Stimulated activated CD8-positive, alpha-beta memory T cell treated with anti-CD3 and anti-CD28 coated beads, Interleukin-15, amount 100 ng/mL, for 1 hour (primary cell): ENCODE data around the gene BDH1.

Source experiments
- DNase-seq: peaks from one replicate; pipeline ENCODE4 v3.0.0-alpha.2; 2020; ENCODE audit warnings: low read depth

Gene BDH1

GRCh38 chr3:197504641-197505121, 51.1 kb downstream of the BDH1 start:
- no peak for DNase-seq

- no peak for DNase-seq
Observed at GRCh38 chr3:197504229-197504628, 51.5 kb downstream of the BDH1 start.

- no peak for DNase-seq
Observed at GRCh38 chr3:197503652-197504051, 52.1 kb downstream of the BDH1 start.

- DNase-seq = no peak
Observed at GRCh38 chr3:197501879-197502620, 53.7 kb downstream of the BDH1 start.

GRCh38 chr3:197501496-197501878, 54.3 kb downstream of the BDH1 start:
- no peak for DNase-seq

- DNase-seq = no peak
Observed at GRCh38 chr3:197500812-197501211, 55.0 kb downstream of the BDH1 start.

GRCh38 chr3:197499427-197499826, 56.3 kb downstream of the BDH1 start:
- no peak for DNase-seq

- no peak for DNase-seq
Observed at GRCh38 chr3:197498499-197499241, 57.1 kb downstream of the BDH1 start.

- DNase-seq = no peak
Observed at GRCh38 chr3:197496746-197497125, 59.0 kb downstream of the BDH1 start.

- no peak for DNase-seq
Observed at GRCh38 chr3:197495999-197496745, 59.6 kb downstream of the BDH1 start.

GRCh38 chr3:197495499-197495898, 60.3 kb downstream of the BDH1 start:
- no peak for DNase-seq

GRCh38 chr3:197495059-197495455, 60.7 kb downstream of the BDH1 start:
- DNase-seq = no peak

GRCh38 chr3:197494366-197495058, 61.3 kb downstream of the BDH1 start:
- no peak for DNase-seq

GRCh38 chr3:197493049-197493448, 62.7 kb downstream of the BDH1 start:
- DNase-seq = no peak

GRCh38 chr3:197491923-197492664, 63.7 kb downstream of the BDH1 start:
- no peak for DNase-seq

GRCh38 chr3:197491478-197491877, 64.3 kb downstream of the BDH1 start:
- DNase-seq = no peak

GRCh38 chr3:197490098-197491058, 65.4 kb downstream of the BDH1 start:
- no peak for DNase-seq

GRCh38 chr3:197487911-197488391, 67.8 kb downstream of the BDH1 start:
- DNase-seq = no peak

- DNase-seq = no peak
Observed at GRCh38 chr3:197486861-197487260, 68.9 kb downstream of the BDH1 start.

- DNase-seq = no peak
Observed at GRCh38 chr3:197485143-197485542, 70.6 kb downstream of the BDH1 start.
